Measurements from ENCODE around the gene PRDX3.

Gene PRDX3

DNA sequence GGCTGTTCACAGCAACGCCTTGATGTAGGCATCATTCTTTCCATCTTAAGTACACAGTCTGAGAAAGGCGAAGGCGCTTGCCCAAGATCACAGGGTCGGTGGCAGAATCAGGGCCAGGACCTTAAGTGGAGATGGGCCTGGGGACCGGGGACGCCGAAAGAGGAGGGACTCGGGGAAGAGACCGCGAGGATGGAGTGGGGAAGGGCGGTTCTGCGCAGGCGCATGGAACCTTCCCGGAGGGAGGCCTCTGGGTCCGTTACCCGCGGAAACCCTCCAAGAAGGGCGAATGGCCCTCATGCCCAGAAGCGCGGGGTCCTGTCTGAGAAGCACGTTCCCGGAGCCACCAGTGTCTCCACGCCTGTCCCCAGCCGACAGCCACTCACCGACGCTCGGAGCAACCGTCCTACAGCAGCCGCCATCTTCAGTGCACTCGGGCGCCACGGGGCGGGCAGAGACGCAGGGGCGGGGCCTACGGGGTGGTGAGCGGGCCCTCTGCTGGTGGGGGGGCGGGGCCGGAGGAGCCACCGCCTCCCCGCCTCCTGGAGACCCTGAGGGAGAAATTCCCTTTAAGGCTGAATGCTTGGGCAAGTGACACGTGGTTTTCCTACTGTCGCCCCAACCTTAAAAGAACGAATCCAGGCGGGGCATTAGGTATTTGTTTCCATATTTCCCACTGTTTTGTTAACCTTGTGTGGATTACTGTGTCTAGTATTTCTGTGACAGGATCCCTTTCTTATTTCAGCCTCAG is at the start of gene PRDX3:
TSS of gene PRDX3 (minus strand) at position 441 of the 748 bp plus-strand sequence. CDS start at position 419, 22 bp downstream.
- DNase-seq = peak; percentile 81

DNA sequence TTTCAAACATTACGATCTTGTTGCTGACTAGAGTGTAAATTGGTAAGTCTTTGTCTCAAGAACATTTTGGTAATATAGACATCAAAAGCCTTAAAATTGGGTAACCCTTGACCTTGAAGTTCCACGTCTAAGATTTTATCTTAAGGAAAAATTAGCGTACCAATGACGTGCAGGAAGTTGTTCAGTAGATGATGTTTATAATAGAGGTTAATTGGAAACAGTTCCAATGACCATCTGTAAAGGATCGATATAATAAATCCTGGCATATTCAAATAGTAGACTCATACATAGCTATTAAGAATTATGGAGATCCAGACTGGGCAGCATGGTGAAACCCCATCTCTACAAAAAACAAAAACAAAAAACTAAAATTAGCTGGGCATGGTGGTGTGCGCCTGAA is 49.2 kb upstream of the PRDX3 start:
- DNase-seq = no peak

DNA sequence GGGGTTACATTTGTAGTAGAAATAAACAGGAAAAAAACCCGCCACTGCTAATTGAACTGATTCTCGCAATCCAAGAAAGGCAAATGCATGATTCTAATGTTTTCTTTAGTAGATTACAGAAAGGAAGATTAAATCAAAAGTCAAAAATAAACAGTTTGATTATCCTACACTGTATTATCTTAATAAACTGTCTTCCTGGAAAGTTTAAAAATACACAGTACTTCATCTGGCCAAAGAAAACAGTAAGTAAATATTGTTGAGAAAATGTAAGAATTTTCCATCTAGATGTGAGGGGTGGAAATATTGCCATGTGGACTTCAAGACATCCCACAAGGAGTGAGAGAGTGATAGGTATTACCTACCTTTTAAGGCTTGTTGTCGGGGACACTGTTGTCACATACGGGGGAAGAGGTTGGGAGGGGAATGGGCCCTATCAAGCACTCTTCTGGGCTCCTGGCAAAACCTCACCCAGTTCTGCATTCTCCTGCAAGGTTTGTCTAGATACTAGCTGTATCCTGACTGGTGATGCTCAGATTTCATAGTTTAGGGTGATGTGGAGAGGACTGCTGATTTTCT is 46.6 kb upstream of the PRDX3 start:
- no peak for DNase-seq

DNA sequence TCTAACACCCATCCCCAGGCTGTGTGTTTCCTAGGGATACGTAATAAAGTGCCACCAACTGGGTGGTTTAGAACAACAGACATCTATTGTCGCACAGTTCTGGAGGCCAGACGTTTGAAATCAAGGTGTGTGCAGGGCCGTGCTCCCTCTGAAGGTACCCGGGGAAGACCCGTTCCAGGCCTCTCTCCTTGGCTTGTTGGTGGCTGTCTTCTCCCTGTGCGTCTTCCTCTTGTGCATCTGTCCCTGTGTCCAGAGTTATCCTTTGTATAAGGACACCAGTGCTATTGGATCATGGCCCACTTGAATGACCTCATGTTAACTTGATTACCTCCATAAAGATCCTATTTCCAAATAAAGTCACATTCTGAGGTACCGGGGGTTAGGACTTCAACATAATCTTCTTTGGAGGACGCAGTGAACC is 44.4 kb upstream of the PRDX3 start:
- DNase-seq = no peak

DNA sequence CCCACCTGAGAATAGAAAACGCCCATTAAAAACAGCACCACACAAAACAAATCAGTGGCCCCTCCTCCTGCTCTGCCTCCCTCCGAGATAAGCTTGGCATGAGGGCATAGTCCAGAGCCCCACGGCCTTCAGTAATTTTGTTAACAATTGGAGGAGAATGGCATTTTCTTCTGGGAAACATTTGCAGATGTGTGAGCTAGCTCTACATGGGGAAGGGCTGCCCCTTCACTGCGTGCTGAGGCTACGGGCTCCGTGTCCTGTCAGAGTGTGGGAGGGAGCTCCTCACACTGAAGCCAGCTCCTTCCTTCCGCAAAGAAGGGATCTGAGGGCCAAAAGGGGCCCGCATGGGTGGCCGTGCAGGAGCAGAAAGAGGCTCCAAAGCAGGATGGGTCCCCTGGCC is 43.9 kb upstream of the PRDX3 start:
- no peak for DNase-seq

DNA sequence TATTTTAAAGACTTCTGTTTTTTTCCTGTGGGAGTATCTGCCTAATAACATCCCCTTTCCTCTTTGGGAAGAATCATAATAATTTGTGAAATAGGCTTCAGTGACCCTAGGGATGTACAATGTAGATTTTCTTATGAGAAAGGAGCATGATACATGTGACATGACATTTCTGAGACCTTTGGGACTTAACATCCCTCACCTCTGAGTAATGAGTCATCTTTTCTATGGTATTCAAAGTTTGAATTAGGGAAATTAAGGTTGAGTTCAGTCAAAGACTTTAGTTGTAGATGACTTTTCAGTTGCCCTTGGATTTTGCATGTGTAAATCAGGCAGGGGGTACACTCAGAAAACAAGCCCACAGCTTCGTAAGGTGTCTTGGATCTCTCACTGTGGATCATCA is 43.1 kb upstream of the PRDX3 start:
- no peak for DNase-seq

DNA sequence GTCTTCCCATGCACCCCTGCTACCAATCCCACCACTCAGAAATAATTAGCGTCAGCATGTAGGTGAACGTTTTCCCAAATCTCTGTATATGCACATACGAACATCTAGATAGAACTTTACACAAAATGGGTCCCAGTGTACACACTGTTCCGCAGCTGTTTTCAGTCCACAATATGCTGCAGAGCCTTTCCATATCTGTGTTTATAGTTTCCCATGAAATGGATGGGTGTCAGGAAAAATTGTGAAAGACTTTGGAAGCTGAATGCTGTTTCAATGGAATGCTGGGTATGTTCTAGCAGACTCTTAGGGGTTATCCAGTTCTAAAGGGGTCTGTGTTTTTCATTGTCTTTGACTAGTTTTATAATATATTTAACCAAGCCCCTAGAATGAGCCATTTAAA is 42.6 kb upstream of the PRDX3 start:
- no peak for DNase-seq

DNA sequence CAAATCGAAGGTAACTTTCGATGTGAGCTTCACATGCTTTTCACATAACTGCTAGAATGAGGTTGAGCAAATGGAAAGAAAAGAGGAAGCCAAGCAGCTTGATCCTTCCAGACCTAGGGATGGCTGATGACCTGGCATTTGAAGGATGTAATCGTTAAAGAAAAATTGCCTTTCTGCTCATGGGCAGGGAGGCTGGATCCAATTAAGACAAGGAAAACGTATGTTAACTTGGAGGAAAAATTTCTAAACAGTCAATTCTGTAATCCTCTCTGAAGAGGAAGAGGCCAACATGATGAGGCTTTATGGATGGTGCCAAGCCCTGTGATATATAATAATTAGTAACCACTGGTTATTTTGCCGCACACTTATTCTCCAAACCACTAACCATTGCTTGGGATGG is 41.3 kb upstream of the PRDX3 start:
- no peak for DNase-seq

DNA sequence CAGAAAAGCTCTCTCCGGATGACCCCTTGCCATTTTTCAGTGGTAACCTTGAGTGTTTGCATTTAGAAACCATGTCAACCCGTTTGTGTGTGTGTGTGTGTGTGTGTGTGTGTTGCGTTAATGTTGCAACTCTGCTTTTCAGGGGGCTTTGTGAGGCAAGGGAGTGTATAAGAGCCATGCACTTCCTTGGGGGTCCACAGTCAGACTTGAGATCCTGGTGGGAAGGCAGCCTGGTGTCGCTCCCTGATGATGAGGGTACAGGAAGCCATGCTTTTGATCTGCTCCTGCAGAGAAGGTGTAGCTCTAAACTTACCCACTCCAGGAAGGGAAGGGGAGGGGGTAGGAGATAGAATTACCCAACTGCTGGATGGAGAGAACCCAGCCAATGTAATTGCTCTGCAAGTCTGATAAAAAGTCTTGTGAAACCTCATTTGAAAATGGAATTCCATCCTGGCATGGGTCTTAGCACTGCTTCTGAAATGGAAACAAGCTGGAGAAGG is 39.4 kb upstream of the PRDX3 start:
- DNase-seq = no peak

DNA sequence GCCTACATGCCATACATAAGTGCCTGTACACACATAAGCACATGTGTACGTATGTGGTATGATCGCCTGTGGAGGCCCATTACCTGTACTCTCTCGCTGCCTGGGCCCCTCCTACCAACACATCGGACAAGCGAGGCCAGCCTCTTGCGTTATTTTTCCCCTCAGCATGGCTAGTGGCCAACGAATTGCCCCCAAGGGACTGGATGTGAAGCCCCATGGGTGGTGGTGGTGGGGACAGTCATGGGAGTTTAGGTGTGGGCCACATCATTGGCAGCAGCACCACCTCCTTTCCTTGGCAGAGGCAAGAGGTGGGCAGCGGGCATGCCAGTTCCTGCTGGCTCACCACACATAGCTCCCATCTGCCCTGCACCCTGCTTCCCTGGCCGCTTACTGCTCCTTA is 38.8 kb upstream of the PRDX3 start:
- no peak for DNase-seq

DNA sequence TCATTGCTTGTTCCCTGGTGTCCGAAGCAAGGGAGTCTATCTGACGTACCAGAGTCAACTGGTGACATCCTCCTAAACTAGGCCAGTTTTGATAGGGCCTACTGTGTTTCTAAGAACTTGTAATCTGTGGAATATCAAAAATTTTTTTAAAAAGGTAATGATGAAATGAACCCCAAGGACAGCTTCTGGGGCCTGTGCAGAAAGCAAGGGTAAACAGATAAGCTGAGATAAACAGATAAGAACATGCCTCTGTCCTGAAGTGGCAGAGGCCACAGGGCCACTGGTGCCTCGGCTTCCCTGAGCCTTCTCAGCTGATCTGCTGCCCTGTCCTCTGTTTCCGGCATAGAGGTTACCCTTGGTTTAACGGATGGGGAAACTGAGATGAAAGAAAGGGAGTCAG is 37.5 kb upstream of the PRDX3 start:
- DNase-seq = no peak

DNA sequence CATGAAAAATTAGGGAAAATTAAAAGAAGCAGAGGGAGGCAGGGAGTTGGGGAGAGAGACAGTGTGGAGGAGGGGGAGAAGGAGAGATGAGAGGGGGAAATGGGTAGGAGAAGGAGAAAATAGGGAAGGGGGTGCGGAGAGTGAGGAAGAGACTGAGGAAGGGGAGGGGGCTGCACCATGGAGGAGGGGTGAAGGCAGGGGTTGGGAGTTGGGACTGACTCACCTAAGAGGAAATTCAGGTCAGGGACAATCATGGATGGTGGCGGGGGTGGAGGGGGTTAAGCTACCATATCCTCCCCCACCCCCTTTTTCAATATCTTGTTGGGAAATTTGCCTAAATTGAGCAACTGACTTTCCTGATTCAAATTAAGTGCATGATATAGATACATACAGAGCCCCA is 36.8 kb upstream of the PRDX3 start:
- no peak for DNase-seq

DNA sequence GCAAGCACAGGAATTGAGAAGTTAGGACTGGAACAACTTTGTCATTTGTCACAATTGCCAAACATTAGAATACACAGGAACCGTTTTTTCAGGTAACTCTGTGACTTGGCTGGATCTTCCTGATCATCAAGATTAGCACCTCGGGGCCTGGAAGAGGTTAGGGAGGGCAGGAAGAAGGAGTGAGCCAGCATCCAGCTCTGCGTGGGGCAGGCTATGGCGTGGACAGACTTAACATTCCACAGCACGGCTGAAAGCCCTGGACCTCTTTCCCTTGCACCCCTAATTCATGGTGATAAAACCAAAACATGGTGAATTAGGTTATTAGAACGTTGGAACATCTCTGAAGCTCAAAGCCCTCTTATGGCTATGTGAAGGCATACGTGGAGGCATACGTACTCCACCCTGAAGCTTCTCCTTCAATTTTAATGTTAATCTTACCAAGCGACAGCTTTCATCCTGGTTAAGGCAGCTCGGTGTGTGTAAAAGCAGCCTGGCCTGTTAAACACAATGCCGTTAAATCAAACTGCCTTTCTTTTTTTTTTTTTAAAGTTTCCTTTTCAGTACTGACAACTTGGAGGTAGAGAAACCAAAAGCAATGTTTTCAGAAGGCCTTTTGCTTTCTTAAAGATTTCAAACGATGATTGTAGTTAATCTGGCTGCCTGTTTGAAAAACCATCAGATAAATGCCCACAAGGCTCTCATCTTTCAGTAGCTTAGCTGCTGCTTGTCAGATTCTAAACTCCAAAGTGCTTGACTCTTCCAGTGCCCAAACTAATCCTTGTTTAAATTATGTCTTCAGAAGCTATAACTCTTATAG is 33.2 kb upstream of the PRDX3 start:
- DNase-seq = no peak

DNA sequence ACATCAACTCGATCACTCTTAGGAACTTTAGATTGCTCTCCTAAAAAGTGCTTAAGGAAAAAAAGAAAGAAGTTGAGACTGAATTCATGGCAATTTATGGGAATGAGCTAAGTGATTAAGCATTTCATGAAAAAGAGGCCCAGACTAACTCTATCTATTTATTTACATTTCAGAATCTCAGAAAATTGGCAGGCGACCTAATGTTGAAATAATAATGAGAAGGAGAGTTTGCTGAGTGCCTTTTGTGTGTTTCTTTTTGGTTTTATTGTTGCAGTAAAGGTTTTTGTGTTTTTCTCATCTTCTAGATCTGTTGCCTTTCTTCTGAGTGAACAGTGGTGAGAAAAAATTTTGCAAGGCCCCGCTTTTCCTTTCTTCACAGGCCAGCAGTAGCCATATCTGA is 32.6 kb upstream of the PRDX3 start:
- DNase-seq = no peak

DNA sequence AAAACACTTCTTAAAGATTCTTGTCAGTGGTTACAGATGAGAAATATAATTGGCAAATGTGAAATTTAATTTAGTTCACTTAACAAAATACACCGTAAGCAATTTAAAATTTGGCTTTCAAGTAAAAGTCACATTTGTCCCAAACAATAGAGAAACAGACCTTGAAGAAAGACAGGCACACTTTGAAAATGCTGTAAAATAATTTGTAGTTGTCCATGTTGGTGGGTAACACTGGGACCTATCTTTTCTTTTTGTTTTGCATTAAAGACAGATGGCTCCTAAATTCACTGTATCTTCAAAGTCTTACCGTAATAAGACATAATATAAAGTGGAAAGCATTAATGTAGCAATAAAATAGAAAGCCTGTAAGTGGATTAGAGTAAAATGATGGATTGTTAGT is 32.0 kb upstream of the PRDX3 start:
- DNase-seq = no peak

DNA sequence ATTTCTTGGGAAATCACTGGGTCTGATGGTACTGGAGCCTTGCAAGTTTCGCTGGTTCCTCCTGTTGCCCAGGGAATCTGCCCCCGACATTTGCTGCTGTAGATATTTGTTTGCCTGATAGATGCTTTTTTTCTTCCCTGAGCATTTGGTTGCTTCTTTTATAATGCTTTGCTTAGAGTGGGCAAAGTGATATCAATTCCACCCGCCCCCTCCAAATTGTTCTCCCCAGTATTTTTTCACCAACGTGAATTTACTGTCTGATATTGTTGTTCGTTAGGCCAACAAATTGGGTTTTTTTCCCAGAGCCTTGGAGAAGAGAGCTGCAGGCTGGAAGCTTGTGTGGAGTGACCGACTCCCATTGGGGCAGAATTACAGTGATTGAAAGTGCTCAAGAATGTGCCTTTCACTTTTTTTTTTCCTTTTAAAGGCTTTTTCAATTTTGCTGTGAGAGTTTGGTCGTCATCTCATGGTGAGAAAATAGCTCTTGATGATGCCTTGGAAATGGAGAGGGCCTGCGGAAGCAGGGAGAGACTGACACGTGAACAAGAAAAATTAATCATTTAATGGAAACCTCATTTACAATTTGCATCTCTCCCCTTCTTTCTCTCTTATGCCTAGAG is 31.2 kb upstream of the PRDX3 start:
- DNase-seq = no peak

DNA sequence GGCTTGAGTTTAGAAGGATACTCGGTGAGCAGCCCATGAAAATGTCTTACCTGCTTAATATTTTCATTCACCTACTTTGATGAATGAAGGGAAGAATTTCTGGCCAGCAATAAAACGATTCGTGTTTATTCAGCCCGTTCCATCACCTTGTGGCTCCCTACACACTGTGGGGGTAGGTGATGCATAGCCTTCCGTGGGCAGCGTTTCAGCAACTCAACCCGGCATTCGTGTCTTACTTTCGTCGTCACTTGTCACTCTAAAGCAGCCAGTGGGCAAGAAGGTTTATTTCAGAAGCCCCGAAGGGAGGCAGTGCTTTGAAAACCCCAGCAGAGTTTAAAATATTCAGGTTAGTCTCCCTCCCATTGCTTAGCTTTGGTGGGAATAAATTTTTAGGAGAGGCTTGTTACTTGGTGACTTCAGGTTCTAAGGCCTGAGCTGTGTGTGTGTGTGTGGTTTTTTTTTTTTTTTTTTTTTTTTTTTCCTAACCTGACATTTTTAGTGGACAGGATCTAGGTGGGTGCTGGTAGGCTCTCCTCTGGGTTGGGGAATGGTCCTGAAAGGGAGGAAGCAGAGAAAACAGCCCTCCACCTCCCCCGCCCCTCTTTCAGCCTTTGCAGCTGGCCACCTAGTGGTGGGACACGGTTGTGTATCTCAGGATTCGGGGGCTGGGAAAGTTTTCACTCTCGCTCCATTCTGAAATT is 30.6 kb upstream of the PRDX3 start:
- DNase-seq = peak; percentile 4

DNA sequence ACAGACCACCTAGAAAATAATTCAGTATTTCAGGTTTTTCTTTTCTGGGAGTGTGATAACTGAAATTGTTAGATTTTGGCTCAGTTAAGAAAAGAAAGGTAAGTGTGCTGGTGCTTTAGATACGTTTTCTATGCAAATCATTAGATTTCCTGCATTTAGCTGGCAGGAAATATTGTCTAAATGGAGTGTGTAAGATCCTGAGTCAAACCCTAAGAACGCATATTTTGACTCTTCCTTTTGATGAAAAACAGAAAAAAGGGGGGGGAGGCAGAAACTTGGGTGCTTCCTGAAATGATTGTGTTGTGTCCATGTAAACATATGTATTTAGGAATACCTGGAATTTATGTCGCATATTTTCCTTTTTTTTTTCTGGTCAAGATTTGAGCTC is 29.9 kb upstream of the PRDX3 start:
- no peak for DNase-seq

DNA sequence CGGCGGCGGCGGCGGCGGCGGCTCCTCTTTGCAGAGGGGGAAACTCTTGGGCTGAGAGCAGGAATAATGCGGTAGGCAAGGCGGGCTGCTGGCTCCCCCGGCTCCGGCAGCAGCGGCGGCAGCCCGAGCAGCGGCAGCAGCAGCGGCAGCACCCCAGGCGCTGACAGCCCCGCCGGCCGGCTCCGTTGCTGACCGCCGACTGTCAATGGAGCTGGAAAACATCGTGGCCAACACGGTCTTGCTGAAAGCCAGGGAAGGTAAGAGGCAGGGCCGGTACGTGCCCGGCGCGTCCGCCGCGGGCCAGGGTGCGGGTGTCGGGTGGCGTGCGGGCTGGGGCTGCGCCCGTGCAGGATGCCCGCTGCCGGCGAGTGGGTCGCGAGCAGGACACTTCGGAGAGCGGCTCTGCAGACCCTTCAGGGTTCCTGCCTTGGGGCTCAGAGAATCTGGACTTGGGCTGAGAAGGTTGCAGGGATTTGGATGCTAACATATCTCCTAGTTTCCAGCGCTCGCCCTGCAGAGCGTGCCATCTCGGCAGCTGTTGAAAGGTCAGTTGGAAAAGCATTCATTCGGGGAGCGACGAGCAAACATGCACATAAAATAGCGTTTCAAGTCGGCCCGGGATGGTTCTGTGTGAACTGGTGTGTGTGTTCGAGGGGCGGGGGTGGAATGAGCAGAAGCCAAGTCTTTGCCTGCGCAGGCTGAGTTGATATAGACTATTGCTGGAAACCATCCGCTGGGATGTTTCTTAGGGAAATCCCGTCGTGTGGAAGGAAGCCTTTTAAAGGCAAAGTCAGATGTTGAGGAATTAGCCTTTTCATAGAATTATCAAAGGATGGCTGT is 29.3 kb upstream of the PRDX3 start:
- DNase-seq = peak; percentile 14

DNA sequence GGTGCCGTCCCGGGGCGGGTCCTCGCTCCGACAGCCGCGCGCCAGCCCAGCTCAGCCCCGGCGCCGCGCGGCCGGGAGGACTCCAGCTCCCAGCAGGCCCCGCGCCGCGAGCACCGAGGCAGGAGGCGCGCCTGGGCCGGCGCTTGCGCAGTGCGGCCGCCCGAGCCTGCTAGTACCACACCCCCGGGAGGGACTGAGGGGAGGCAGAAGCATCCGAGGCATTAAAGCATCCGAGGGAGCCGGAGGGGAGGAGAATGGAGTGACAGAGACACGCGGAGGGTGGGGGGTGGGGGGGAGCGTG is 28.7 kb upstream of the PRDX3 start, which contains the start of gene GRK5:
TSS of gene GRK5 (plus strand) at position 206 of the 301 bp plus-strand sequence. CDS start 347 bp downstream, outside the sequence.
- DNase-seq = peak; percentile 76

DNA sequence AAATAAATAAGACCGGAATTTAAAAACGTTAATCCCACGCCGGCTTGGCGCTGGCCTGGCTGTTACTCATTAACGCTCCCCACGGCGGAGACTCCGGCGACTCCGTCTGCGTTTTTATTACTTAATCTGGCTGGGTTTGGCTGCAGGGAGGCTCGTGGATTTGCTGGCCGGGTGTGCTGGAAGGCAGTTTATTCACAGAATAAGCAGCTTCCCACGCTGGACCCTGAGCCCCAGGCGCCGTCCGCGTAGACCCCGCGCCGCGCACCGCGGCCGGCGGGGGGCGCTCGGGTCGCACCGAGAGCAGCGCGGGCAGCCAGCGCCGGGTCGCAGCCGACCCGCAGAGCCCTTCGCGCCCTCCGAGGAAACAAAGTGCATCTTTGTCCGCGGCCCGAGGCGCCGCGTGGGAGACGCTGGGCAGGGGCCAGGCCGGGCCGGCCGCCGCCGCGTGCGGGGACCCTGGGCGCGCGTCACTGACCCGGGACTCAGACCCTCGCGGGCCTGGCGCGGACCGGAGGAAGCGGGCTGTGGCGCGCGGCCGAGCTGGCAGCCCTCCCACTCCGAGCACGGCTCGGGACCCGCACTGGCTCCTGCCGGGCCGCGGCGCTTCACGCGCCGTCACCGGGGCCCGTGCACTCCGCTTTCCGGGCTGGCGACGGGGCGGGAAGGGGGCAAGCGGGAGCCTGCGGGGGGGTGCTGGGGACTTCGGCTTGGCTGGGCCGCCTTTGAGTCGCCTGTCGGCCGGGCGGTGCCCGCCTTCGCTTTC is 28.2 kb upstream of the PRDX3 start:
- peak; percentile 15 for DNase-seq

Measured in NCI-H1092 (cell line).